H1 (cell line): ENCODE results near the gene DOCK11. TPM values are rescaled to one million over a fixed set of nuclear protein-coding genes. Genes with fewer than 3 reads are reported as not detected.

ENCODE experiments used
- BCL11A ChIP-seq, 2 experiments: IDR thresholded peaks; one replicate each; pipeline ENCODE4 v1.6.1; 2011; ENCODE audit warnings: low read depth in 2 of 2, low read length in 2 of 2, mild to moderate bottlenecking in 2 of 2
- CHD2 ChIP-seq: IDR thresholded peaks from 2 replicates; pipeline ENCODE4 v1.6.1; 2012; ENCODE audit warnings: low read length, improper control_type of control experiment
- CHD7 ChIP-seq: fragments of 300-600 bp; sonication (generic); IDR thresholded peaks from 2 replicates; pipeline ENCODE4 v1.7.1; 2012; ENCODE audit warnings: low read length, moderate library complexity, mild to moderate bottlenecking, inconsistent platforms; ENCODE audit not compliant: insufficient replicate concordance
- HDAC2 ChIP-seq, 2 experiments: fragments of 300-600 bp in 1 of 2; sonication (generic) in 1 of 2; IDR thresholded peaks; 2 replicates each; pipeline ENCODE4 v1.6.1; 2011 to 2012; ENCODE audit warnings: low read depth in 2 of 2, low read length in 2 of 2, mild to moderate bottlenecking in 2 of 2, moderate library complexity in 2 of 2, borderline replicate concordance in 1 of 2, inconsistent platforms in 1 of 2
- SIX5 ChIP-seq: IDR thresholded peaks from 2 replicates; pipeline ENCODE4 v1.6.1; 2011; ENCODE audit warnings: mild to moderate bottlenecking, low read depth, low read length
- polyA plus RNA-seq, 7 experiments: library from polyadenylated mRNA; depleted of rRNA in 3 of 7; stranded (reverse) in 5 of 7; unstranded in 2 of 7; fragments of >200 nt in 5 of 7; fragments of 200-250 nt in 2 of 7; gene quantifications; 1 replicate in 5 of 7; 2 replicates in 1 of 7; 4 replicates in 1 of 7; pipeline versions ENCODE4 v1.2.1 to v1.2.3, GENCODE V29; 2011 to 2013; ENCODE audit warnings: missing spikeins in 2 of 7, mixed read lengths in 2 of 7
- total RNA-seq: library from RNA; stranded (reverse); fragmentation: NEBNext Ultra II Directional; extraction: Animal tissue kit (Norgen Biotek cat#: 25700); gene quantifications from 2 replicates; pipeline ENCODE4 v1.2.1, GENCODE V29; 2021
- TF ChIP-seq, protein P1 (sequence below): IDR thresholded peaks from 2 replicates; pipeline ENCODE4 v1.6.1; 2012; ENCODE audit warnings: low read length, inconsistent platforms

Gene DOCK11
- total and polyA plus RNA-seq, 2 of the 8 experiments (the other 6 are each of a cell fraction or from before 2014, with no cell fraction given) = 4.9 to 12.0 TPM

GRCh38 chrX:118506805-118507480, 11.3 kb downstream of the DOCK11 start (continued):
- TF ChIP-seq CHD7 = no peak
- TF ChIP-seq BCL11A (IDR thresholded peaks at IDR 0.05; ENCODE audit: low read depth in 2 of 2, low read length in 2 of 2) = no peak
- no peak for TF ChIP-seq HDAC2 (IDR thresholded peaks at IDR 0.05; ENCODE audit: borderline replicate concordance in 1 of 2, low read depth in 2 of 2, low read length in 2 of 2)
- no peak for TF ChIP-seq SIX5
- TF ChIP-seq, protein P1, sequence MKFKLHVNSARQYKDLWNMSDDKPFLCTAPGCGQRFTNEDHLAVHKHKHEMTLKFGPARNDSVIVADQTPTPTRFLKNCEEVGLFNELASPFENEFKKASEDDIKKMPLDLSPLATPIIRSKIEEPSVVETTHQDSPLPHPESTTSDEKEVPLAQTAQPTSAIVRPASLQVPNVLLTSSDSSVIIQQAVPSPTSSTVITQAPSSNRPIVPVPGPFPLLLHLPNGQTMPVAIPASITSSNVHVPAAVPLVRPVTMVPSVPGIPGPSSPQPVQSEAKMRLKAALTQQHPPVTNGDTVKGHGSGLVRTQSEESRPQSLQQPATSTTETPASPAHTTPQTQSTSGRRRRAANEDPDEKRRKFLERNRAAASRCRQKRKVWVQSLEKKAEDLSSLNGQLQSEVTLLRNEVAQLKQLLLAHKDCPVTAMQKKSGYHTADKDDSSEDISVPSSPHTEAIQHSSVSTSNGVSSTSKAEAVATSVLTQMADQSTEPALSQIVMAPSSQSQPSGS = no peak
- no peak for TF ChIP-seq CHD2
